GM18502 (cell line): ENCODE measurements around the gene CD52.

Source experiments
- ATAC-seq: cut with Tn5 transposase; IDR thresholded peaks from one replicate; pipeline ENCODE4 v1.9.1; 2021; ENCODE audit warnings: mild to moderate bottlenecking; ENCODE audit not compliant: unreplicated experiment, poor library complexity

Gene CD52, protein sequence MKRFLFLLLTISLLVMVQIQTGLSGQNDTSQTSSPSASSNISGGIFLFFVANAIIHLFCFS

DNA sequence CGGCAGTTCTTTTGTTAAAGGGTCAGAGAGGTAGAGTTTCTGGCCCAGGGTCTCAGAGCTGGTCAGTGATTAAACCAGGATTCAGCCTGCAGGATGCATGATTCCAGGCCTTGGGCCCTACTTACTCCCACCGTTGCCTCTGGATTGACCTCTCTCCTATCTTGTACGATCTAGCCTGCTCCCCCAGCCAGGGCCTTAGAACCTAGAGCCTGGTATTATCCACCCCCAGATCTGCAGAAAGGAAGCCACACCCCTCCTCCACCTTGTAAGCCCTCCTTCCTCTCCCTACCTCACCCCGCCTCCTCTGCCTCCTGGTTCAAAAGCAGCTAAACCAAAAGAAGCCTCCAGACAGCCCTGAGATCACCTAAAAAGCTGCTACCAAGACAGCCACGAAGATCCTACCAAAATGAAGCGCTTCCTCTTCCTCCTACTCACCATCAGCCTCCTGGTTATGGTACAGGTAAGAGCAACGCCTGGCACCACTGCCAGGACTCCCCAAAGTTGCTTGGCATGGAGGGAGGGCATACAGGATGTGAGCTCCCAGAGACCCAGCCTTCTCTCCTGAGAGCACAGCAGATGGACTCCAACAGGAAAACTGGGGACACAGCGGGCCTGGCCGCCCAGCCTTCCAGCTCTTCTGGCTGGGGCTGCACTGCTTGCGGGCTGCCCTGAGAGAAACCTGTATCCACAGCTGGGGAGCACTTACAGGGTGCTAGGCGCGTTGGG lies at the start of gene CD52:
Gene CD52 (plus strand): TSS at position 347 of the 726 bp plus-strand sequence. CDS start 60 bp downstream, at position 407.
- ATAC-seq: peak; percentile 41

DNA sequence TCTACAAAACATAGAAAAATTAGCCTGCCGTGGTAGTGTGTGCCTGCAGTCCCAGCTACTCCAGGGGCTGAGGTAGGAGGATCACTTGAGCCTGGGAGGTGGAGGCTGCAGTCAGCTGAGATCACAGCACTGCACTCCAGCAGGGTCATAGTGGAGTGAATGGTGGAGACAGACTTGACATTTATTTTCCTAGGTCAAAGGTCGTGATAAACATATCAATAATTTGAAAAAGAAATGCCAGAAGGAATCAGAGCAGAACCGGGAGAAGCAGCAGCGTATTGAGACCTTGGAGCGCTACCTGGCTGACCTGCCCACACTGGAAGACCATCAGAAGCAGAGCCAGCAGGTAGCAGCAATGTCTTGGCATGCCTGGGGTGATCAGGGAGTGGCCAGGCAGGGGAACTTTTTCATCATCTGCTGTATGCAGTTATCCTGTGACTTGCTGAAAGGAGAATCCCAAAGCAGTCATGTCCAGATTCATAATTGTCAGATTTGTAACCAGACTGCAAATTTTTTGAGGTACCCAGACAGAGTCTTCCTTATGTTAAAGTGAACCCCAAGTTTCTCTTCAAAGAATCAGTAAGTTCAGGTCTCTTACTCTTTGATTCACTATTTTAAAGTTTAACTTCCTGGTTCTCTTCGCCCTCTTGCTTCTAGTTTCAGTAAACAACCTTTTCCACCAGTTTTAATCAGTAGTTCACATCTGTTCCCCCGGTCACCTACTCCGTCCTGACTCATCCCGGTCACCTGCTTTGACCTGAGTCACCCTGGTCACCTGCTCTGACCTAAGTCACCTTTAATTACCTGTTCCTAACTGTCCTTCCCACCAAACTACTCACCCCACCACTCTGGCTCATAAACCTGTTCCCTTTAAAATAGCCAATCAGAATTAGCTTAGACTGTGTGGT lies 49.2 kb upstream of the CD52 start:
- no peak for ATAC-seq

DNA sequence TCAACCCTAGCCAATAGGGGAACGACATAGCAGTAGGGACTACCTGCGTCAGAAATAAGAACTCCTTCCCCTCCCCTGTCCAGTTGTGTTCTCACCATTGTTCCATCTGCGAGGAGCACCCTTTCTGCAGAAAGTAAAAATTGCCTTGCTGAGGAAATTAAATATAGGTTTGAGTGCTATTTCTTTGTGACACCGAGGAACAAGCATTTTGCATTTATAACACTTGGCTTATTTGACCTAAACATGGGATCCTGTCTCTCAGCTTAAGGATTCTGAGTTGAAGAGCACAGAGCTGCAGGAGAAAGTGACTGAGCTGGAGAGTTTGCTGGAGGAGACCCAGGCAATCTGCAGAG lies 48.6 kb upstream of the CD52 start:
- no peak for ATAC-seq

DNA sequence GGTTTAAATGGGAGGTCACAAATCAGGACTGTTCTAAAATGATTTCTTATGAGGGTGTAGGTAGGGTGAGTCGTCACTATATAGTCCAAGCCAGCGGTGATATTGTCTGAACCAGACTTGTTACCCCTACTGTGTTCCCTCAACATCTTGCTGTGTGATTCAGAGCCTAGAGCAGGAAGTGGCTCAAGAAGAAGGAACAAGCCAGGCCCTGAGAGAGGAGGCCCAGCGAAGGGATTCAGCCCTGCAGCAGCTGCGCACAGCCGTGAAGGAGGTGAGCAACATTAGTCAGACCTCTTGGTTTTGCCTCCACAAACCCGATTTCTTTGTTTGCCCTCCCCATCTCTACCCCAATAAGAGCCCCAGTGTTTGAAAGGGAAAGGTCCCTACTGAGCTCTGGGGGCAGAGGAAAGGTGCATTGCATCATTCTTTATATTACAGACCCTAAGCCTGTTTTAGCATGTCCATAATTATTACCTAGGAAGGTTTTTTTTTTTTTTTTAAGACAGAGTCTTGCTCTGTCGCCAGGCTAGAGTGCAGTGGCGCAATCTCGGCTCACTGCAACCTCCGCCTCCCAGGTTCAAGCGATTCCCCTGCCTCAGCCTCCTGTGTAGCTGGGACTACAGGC lies 42.8 kb upstream of the CD52 start:
- ATAC-seq: no peak

DNA sequence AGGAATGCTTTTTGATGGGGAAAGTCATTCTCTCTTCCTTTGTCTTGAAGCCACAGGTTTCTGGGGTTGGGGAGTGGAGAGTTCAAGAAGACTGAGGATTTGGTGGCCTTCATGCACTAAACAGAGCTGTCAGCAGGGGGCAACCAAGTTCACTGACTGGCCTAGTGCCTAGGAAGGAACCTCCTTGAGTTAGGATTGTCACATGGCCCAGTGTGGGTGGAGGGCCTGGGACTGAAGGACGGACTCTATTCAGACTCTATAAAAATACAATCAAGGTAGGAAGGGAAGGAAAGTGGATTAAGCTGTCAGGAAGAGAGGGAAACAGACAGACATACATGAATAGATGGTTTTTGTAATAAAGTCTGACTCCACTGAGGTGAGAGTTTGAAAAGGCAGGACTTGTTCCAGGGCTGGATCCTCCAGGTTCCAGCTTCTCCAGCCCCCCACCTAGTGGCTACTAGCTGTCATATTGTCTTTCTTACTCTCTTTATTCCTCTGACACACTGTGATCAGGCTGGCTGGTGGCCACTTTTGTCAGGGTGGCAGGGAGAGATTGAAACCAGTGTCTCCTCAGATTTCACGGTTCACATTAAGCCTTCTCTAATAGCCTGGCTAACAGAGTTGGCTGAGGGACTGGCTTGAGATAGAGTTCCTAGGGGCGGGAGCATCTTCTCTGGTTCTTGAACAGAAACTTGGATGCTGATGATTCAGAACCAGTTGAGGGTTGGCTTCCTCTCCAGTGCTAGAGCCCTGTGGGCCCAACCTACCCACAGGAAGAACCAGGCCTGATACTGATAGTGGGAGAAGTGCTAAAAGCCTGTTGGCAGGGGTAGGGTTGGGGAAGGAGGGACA lies 42.0 kb upstream of the CD52 start:
- ATAC-seq: no peak

DNA sequence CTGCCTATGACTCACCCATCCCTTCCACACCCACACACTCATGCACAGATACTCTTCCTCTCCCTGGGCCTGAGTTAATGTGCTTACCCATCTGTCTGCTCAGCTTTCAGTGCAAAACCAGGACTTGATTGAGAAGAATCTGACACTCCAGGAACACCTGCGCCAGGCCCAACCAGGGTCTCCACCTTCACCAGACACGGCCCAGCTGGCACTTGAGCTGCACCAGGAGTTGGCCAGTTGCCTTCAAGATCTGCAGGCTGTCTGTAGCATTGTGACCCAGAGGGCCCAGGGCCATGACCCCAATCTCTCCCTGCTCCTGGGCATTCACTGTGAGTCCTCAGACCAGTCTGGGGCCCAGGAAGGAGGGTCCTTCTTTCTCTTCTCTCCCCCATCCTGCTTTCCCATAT lies 41.3 kb upstream of the CD52 start:
- no peak for ATAC-seq

DNA sequence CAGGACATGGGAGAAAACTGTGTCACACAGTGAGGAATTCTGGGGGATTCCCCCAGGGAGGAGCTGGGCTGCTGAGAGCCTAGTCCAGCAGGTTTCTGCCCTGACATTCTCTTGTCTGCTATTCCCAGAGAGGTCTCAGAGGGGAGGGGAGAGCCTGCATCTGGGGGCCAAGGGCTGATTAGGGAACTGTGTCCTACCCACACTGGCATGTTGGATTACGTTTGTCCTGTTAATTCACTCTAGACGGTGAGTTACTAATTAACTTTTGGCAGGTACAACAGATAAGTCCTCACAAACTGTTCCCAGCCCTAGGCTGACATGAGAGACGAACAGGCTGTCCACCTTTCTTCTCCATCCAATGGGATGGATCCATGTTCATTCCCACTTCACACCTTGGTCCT lies 40.5 kb upstream of the CD52 start:
- no peak for ATAC-seq

DNA sequence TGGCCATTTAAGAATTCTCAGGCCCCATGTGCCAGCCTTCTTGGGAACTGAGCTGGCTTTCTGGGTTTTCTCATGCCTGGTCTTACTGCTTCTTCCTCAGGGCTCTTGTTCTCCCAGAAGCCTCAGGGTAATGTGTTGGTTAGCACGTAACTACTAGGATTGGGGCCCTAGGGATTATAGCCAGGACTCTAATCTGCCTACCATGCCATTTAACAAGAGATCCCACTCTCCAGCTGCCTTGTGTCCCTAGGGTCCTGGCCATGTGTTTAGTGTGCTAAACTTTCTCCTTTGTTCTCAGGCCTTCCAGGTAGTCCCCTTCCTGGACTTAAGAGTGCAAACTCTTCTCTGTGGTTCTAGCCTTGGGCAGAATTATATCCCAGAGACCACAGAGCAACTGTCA lies 40.0 kb upstream of the CD52 start:
- ATAC-seq: no peak

DNA sequence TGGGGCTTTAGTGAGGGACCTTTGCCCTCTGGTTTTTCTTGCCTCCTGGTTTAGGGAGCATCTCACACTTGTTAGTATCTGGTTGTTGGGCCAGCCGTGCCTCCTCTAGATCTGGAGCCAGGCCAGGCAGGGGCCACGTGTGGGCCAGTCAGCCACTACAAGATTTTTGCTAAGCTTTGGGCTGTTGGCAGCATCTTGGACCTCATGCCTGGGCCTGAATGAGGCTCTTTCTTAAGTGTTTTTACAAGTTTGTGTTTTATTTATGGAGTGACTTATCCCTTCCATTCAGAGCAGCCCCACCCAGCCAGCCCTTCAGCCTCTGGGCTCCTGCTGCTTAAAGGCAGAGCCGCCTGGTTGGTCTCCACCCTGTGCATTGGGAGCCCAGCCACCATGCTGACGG lies 39.5 kb upstream of the CD52 start:
- ATAC-seq: no peak

DNA sequence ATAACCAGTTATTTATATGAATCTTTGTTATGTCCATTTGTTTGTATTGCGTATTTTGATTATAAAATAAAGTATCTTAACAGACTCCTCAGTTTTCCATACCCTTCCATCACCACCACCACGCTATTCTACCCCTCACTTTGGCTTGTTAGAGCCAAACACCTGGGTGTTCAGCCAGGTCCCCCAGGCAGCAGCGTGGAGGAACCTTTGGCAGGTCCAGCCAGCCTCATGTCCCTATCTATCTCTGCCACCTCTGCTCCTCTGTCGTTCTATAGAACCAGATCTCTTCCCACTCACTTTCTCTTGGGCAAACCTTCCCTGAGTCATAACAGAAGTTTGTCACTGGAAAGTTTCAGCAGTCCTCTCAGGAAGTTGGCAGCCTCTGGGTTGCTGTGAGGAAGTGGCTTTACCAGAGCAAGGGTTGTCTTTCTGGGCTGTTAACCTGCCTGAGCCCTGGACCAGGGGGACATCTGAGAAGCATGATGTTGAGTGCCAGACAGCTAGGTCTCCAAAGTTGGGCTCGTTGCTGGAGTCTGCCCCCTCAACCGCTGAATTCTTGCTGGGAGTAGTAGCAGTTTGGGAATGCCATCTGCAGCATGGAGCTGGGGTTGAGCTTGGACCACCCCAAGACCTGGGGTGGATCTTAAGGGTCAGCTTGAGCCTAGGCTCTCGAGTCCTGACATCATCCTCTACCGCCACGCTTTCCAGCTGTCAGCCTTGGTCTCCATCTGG lies 38.9 kb upstream of the CD52 start:
- no peak for ATAC-seq

DNA sequence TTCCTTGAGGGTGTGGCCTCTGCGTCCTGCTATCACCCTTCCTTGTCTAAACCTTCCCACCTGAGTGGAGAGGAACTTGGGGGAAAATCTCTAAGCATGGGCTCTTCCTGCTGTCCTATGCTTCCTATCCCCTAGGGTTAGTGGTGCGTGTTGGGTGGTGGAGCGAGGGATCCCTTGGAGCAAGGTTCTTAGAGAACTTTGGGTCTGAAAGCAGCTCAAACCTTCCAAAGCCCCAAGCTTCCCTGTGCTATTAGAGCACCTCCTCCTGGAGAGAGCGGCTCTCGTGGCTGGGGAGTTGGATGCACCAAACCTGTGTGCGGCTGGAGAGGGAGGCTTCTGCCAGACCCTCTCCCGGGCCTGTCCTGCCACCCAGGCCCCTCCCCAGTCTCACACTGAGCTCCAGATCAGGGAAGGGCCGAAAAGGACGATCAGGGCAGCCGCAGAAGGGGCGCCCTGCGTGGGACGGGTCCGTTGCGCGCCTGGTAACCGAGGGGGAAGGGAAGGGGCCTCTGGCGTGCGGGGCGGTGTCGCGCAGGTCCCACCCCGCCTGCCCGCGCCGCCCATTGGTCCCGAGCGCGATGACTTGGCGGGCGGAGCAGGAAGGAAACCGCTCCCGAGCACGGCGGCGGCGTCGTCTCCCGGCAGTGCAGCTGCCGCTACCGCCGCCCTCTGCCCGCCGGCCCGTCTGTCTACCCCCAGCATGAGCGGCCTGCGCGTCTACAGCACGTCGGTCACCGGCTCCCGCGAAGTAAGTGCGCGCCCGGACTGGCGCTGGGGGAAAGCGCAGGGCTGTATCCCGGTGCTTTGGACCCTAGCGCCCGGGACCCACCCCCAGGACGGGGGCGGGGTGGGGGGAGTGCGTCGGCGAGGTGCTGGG lies 38.1 kb upstream of the CD52 start, which contains the start of gene SH3BGRL3:
Gene SH3BGRL3 (plus strand): TSS at position 631 of the 877 bp plus-strand sequence. CDS start 70 bp downstream, at position 701.
- ATAC-seq: peak; percentile 55

DNA sequence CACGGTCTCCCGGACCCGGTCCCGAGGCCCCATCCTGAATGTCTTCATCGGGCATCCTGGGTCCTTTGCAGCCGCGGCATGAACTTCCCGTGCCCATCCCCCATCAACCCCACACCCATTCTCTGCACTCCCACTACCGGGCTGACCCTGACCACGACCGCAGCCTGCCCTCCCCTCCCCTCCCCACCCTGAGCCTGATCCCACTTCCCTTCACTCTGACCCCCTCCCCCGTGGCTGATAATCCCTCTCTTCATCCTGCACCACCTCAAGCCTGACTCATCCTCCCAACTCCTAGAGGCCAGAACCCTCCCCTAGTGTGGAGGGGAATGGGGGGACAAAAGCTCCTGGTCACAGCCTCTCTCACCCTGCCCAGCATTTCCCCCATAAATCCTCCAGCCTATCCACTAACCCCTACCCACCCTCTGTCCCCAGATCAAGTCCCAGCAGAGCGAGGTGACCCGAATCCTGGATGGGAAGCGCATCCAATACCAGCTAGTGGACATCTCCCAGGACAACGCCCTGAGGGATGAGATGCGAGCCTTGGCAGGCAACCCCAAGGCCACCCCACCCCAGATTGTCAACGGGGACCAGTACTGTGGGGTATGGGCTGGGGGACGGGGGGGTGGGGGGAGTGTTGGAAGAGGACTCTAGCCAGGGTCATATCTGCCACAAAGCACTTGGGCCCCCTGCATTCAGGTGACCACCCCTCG lies 37.3 kb upstream of the CD52 start:
- ATAC-seq: no peak

DNA sequence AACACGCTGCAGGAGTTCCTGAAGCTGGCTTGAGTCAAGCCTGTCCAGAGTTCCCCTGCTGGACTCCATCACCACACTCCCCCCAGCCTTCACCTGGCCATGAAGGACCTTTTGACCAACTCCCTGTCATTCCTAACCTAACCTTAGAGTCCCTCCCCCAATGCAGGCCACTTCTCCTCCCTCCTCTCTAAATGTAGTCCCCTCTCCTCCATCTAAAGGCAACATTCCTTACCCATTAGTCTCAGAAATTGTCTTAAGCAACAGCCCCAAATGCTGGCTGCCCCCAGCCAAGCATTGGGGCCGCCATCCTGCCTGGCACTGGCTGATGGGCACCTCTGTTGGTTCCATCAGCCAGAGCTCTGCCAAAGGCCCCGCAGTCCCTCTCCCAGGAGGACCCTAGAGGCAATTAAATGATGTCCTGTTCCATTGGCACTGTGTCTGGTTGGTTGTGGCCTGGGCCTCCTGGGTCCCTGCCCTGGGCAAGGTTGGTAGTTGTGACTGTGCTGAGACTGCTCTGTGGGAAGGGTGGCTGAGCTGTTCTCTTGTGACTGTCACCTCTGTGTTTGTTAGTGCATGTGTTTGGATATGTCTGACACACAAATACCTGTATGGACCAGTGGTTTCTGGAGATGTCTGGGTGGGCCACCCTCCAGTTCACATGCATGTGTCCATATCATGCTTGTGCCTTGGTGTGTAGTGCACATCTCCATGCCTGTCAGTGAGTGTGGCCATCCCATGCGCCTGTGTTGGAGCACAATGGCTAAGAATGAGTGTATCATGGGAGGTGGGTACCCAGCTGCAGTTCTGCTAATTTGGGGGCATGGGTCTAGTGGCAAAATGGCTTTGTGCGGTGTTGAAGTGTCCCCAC lies 36.4 kb upstream of the CD52 start:
- ATAC-seq: no peak

DNA sequence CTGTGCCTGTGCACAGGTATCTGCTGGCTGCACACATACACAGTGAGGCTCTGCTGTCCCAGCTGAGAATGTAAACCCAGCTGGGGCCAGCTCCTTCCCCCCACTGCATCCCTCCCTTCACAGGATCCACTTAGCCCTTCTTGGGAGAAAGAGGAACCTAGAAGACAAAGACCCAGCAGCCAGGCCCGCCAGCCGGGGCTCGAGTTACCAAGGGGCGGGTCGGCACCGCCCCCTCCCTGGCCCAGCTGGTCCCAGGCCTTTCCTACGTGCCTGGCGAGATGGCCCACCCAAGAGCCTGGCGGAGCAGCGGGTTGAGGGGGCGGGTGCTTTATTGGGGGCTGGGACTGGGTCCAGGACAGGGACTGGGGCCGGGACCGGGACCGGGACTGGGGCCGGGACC lies 35.8 kb upstream of the CD52 start:
- no peak for ATAC-seq

DNA sequence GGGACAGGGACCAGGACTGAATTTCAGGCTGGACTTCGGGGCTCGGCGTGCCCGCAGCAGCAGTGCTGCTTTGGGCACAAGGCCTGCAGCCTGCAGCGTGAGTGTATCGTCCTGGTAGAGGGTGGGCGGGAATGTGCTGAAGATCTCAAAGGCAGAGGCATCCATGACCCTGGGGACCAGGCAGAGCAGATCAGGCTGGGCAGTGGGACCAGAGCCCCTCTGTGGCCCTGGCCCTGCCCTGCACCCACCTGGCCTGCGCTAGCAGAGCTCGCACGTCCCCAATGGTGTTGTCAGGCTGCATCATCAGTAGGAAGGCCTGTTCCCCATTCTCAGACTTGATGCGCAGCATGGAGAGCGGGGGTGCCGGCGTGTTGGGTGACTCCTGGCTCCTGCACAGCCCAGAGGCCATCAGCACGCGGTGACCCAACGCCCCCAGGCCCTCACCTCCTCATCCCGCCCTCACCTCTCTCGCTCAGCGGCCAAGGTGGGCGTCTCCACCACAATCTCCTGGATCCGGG lies 35.3 kb upstream of the CD52 start:
- no peak for ATAC-seq

DNA sequence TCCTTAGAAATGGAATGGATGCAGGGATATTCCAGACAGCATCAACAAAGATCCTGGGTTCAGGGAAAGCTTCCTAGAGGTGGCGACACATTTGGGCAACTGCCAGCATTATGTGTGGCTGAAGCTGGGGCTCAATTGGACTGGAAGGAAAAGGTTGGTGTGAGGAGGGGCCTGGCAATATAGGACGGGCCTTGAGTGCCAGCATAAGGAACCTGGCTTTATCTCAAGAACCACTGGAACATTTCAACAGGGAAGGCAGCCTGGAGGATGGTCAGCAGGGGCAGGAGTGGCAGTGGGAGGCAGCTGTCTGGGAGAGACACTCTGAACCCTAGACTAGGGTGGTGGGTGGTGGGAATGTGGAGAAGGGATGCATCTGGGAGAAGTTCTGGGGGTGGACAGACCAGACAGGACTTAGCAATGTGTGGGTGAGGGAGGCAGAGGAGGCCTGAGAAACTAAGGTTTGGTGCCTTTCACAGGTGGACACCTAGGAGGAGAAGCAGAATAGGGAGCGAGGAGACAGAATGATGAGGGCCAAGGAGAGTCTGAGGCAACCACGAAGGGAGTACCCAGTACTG lies 34.4 kb upstream of the CD52 start:
- no peak for ATAC-seq
